GM12878 (cell line): ENCODE measurements around the gene TRAF3. TPM values are rescaled to one million over a fixed set of nuclear protein-coding genes. Genes with fewer than 3 reads are reported as not detected.

Experiments used
- ATF7 ChIP-seq: fragments of 450-650 bp; IDR thresholded peaks from 2 replicates; pipeline ENCODE4 v1.6.1; 2016; ENCODE audit warnings: low read depth, mild to moderate bottlenecking
- BACH1 ChIP-seq: fragments of 450-650 bp; IDR thresholded peaks from 2 replicates; pipeline ENCODE4 v1.6.1; 2017; ENCODE audit warnings: mild to moderate bottlenecking, borderline replicate concordance
- BMI1 ChIP-seq: fragments of 450-650 bp; IDR thresholded peaks from 2 replicates; pipeline ENCODE4 v1.6.1; 2016; ENCODE audit warnings: mild to moderate bottlenecking, moderate library complexity, borderline replicate concordance
- BRCA1 ChIP-seq: IDR thresholded peaks from 2 replicates; pipeline ENCODE4 v1.6.1; 2011; ENCODE audit warnings: low read depth, low read length, improper control_type of control experiment
- CHD1 ChIP-seq: IDR thresholded peaks from 2 replicates; pipeline ENCODE4 v1.6.1; 2012; ENCODE audit warnings: low read depth, low read length, improper control_type of control experiment
- CHD2 ChIP-seq: IDR thresholded peaks from 2 replicates; pipeline ENCODE4 v1.6.1; 2011; ENCODE audit warnings: low read depth, low read length, improper control_type of control experiment, borderline replicate concordance
- ETV6 ChIP-seq, 2 experiments: fragments of 450-650 bp in 1 of 2; IDR thresholded peaks in 1 of 2; conservative IDR thresholded peaks in 1 of 2; 2 replicates each; pipeline ENCODE4 v1.6.1; 2014; ENCODE audit warnings: antibody characterized with exemption in 1 of 2, borderline replicate concordance in 1 of 2, low read depth in 1 of 2, mild to moderate bottlenecking in 1 of 2, moderate library complexity in 1 of 2
- FOS ChIP-seq: IDR thresholded peaks from 3 replicates; pipeline ENCODE4 v1.6.1; 2011; ENCODE audit warnings: borderline replicate concordance; ENCODE audit not compliant: insufficient read length; ENCODE audit errors: extremely low read depth
- FOXM1 ChIP-seq: IDR thresholded peaks from 2 replicates; pipeline ENCODE4 v1.6.1; 2012; ENCODE audit warnings: low read depth, mild to moderate bottlenecking, inconsistent platforms, low read length, moderate library complexity
- GABPA ChIP-seq: IDR thresholded peaks from 2 replicates; pipeline ENCODE4 v1.6.1; 2014; ENCODE audit warnings: antibody characterized with exemption, low read depth, mild to moderate bottlenecking, inconsistent platforms
- HCFC1 ChIP-seq: fragments of 150-350 bp; IDR thresholded peaks from 2 replicates; pipeline ENCODE4 v1.6.1; 2014; ENCODE audit warnings: low read length
- HDAC2 ChIP-seq: fragments of 200-600 bp; sonication (generic); IDR thresholded peaks from 2 replicates; pipeline ENCODE4 v1.6.1; 2017
- JUND ChIP-seq: IDR thresholded peaks from 2 replicates; pipeline ENCODE4 v1.6.1; 2012; ENCODE audit warnings: low read depth, mild to moderate bottlenecking, low read length, improper control_type of control experiment, moderate library complexity
- KDM1A ChIP-seq: fragments of 200-600 bp; sonication (generic); IDR thresholded peaks from 2 replicates; pipeline ENCODE4 v1.6.1; 2016; ENCODE audit warnings: borderline replicate concordance
- NR2F1 ChIP-seq: fragments of 450-650 bp; conservative IDR thresholded peaks from 2 replicates; pipeline ENCODE4 v1.6.1; 2017; ENCODE audit warnings: mild to moderate bottlenecking
- PKNOX1 ChIP-seq: fragments of 450-650 bp; IDR thresholded peaks from 2 replicates; pipeline ENCODE4 v1.6.1; 2016; ENCODE audit warnings: mild to moderate bottlenecking
- RBBP5 ChIP-seq: fragments of 200-600 bp; sonication (generic); conservative IDR thresholded peaks from 2 replicates; pipeline ENCODE4 v1.6.1; 2016
- RCOR1 ChIP-seq: conservative IDR thresholded peaks from 2 replicates; pipeline ENCODE4 v1.6.1; 2012; ENCODE audit warnings: low read depth, low read length, improper control_type of control experiment
- RELB ChIP-seq: fragments of 450-650 bp; IDR thresholded peaks from 2 replicates; pipeline ENCODE4 v1.6.1; 2017; ENCODE audit warnings: low read depth, mild to moderate bottlenecking, moderate library complexity
- SIN3A ChIP-seq: IDR thresholded peaks from 2 replicates; pipeline ENCODE4 v1.6.1; 2012; ENCODE audit warnings: low read depth, low read length, improper control_type of control experiment
- SIX5 ChIP-seq: IDR thresholded peaks from 2 replicates; pipeline ENCODE4 v1.6.1; 2011; ENCODE audit warnings: mild to moderate bottlenecking, low read depth, low read length, moderate library complexity; ENCODE audit not compliant: severe bottlenecking
- SMAD5 ChIP-seq: IDR thresholded peaks from 2 replicates; pipeline ENCODE4 v1.6.1; 2016; ENCODE audit warnings: antibody characterized with exemption, low read depth
- SPI1 ChIP-seq: IDR thresholded peaks from 2 replicates; pipeline ENCODE4 v1.6.1; 2011; ENCODE audit warnings: low read depth, mild to moderate bottlenecking, low read length, moderate library complexity, borderline replicate concordance; ENCODE audit not compliant: insufficient read depth
- SREBF1 ChIP-seq: IDR thresholded peaks from 2 replicates; pipeline ENCODE4 v1.6.1; 2012; ENCODE audit warnings: mild to moderate bottlenecking, low read length
- TARDBP ChIP-seq: IDR thresholded peaks from 2 replicates; pipeline ENCODE4 v1.6.1; 2016; ENCODE audit warnings: borderline replicate concordance
- TCF12 ChIP-seq: IDR thresholded peaks from 2 replicates; pipeline ENCODE4 v1.6.1; 2011; ENCODE audit warnings: low read depth, mild to moderate bottlenecking, low read length
- YBX1 ChIP-seq: fragments of 450-650 bp; IDR thresholded peaks from 2 replicates; pipeline ENCODE4 v1.6.1; 2016; ENCODE audit warnings: antibody characterized with exemption
- ZBTB4 ChIP-seq: fragments of 450-650 bp; formaldehyde crosslinking; IDR thresholded peaks from 2 replicates; pipeline ENCODE4 v1.4.0; 2022; ENCODE audit warnings: mild to moderate bottlenecking, moderate library complexity
- ZNF24 ChIP-seq: fragments of 450-650 bp; IDR thresholded peaks from 2 replicates; pipeline ENCODE4 v1.6.1; 2017; ENCODE audit warnings: antibody characterized with exemption, mild to moderate bottlenecking
- polyA plus RNA-seq, 11 experiments: library from polyadenylated mRNA; depleted of rRNA in 4 of 11; unstranded in 6 of 11; stranded (reverse) in 5 of 11; fragments of >200 nt; fragmentation: Nextera tagmentation in 4 of 11; fragmentation: Illumina TruSeq in 1 of 11; extraction: Ambion mirVana in 4 of 11; extraction: Trizol in 1 of 11; gene quantifications; 1 replicate in 1 of 11; 2 replicates in 10 of 11; pipeline versions ENCODE4 v1.2.1 to v1.2.3, GENCODE V29; 2011 to 2016; ENCODE audit warnings: inconsistent platforms in 2 of 11, missing spikeins in 2 of 11, low read depth in 1 of 11
- total RNA-seq, 4 experiments: library from RNA; depleted of rRNA in 3 of 4; stranded (reverse); fragments of >200 nt in 3 of 4; fragmentation: Illumina TruSeq in 1 of 4; extraction: Trizol in 1 of 4; gene quantifications; 2 replicates each; pipeline versions ENCODE4 v1.2.1 to v1.2.3, GENCODE V29; 2013 to 2021

The TRAF3 gene
- total and polyA plus RNA-seq, 10 of the 15 experiments (the other 5 are each of a cell fraction or from before 2014, with no cell fraction given) = 3.0 to 70.1 (median 36.5) TPM

GRCh38 chr14:102898776-102899515 is 121.7 kb downstream of the TRAF3 start (continued):
- no peak for TF ChIP-seq GABPA
- no peak for TF ChIP-seq BACH1
- TF ChIP-seq CHD2 = 0 out of 2 replicates have a peak, but pooled peaks have one; percentile 15
- no peak for TF ChIP-seq SIN3A
- no peak for TF ChIP-seq FOS
- TF ChIP-seq TCF12 = no peak
- TF ChIP-seq ATF7 = peak; percentile 66
- TF ChIP-seq RELB = peak; percentile 29; the same call in 1 of the 2 replicates
- TF ChIP-seq FOXM1 = no peak
- TF ChIP-seq TARDBP = no peak
- TF ChIP-seq ETV6 (conservative IDR thresholded peaks at IDR 0.05 in 1 of 2, IDR thresholded peaks at IDR 0.05 in 1 of 2; ENCODE audit: borderline replicate concordance in 1 of 2, low read depth in 1 of 2) = no peak
- no peak for TF ChIP-seq CHD1
- TF ChIP-seq JUND = no peak
- no peak for TF ChIP-seq RCOR1
- TF ChIP-seq RBBP5 = no peak
- TF ChIP-seq SPI1 = no peak
- TF ChIP-seq SMAD5 = no peak
- no peak for TF ChIP-seq BRCA1
- no peak for TF ChIP-seq HDAC2
- TF ChIP-seq YBX1 = no peak
- no peak for TF ChIP-seq SREBF1
- TF ChIP-seq KDM1A = no peak
- TF ChIP-seq HCFC1 = no peak
- no peak for TF ChIP-seq PKNOX1
- no peak for TF ChIP-seq ZNF24
- no peak for TF ChIP-seq ZBTB4 (CRISPR knock-in tag)
- no peak for TF ChIP-seq BMI1
- TF ChIP-seq SIX5 = no peak
- TF ChIP-seq NR2F1 = peak; percentile 90
